Hepatocyte (in vitro differentiated cells): ENCODE results near the gene KIF26B.

ENCODE experiments used
- CTCF ChIP-seq: fragments of 200-600 bp; sonication (generic); IDR thresholded peaks from 2 replicates; pipeline ENCODE4 v1.5.1; 2016; ENCODE audit warnings: antibody characterized with exemption, mild to moderate bottlenecking; ENCODE audit not compliant: poor library complexity
- EZH2 ChIP-seq: fragments of 200-600 bp; sonication (generic); IDR thresholded peaks from 2 replicates; pipeline ENCODE4 v1.6.1; 2016; ENCODE audit warnings: antibody characterized with exemption, mild to moderate bottlenecking, borderline replicate concordance
- EZH2phosphoT487 ChIP-seq: fragments of 200-600 bp; sonication (generic); IDR thresholded peaks from one replicate; pipeline ENCODE4 v1.6.1; 2018; ENCODE audit warnings: antibody characterized with exemption, mild to moderate bottlenecking, low read depth, moderate library complexity; ENCODE audit not compliant: unreplicated experiment, severe bottlenecking

- no peak for TF ChIP-seq CTCF
- no peak for TF ChIP-seq EZH2
- TF ChIP-seq EZH2phosphoT487, result no peak
These were observed 411.3 kb downstream of the KIF26B start for GRCh38 chr1:245566134-245566533.
